ENCODE measurements around the gene RANBP10. TPM values are rescaled to one million over a fixed set of nuclear protein-coding genes. Genes with fewer than 3 reads are reported as not detected.
A peak's percentile ranks its signal among the peaks of the same experiment; 100 is the strongest.

RANBP10 gene
- total and polyA plus RNA-seq, 2 of the 13 experiments (the other 11 are each of a cell fraction or from before 2014, with no cell fraction given) = 9.2 to 22.7 TPM

DNA sequence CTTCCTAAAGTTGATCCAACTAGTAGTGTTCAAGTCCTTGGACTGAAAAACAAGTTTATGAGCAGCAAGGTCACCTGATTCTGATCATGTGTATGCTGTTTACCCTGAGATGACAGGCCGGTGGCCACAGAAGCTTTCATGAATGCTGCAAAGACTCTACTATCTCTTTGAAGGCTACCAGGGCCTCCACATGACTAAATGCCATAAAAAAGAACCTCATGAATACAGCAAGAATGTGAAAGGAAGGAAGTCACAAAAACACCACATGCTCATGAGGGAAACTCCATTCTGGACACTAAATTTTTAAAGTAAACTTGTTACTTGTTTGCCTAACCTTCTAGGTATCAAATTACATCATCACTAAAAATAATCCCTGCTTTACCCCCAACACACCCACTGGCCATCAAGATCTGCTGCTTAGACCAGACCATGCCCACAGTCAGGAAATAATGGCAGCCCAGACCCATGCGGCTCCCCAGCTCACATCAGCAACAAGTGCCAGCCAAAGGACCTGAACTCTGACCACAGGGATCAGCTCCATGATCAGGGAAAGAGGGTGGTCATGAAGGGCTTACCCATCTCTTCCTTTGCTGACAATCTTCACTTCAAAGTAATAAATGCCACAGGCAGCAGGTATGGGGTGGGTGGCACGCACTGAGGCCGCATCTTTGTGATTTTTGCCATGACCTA is 1.4 kb downstream of the RANBP10 start (continued):
- TF ChIP-seq ZNF543 (CRISPR knock-in tag; IDR thresholded peaks at IDR 0.05) = no peak
- TF ChIP-seq, protein P1, sequence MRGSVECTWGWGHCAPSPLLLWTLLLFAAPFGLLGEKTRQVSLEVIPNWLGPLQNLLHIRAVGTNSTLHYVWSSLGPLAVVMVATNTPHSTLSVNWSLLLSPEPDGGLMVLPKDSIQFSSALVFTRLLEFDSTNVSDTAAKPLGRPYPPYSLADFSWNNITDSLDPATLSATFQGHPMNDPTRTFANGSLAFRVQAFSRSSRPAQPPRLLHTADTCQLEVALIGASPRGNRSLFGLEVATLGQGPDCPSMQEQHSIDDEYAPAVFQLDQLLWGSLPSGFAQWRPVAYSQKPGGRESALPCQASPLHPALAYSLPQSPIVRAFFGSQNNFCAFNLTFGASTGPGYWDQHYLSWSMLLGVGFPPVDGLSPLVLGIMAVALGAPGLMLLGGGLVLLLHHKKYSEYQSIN (CRISPR knock-in tag; IDR thresholded peaks at IDR 0.05; ENCODE audit: borderline replicate concordance) = no peak
- no peak for TF ChIP-seq KDM5A (IDR thresholded peaks at IDR 0.05; ENCODE audit: borderline replicate concordance, low read length)
- TF ChIP-seq HOXA3 (CRISPR knock-in tag; IDR thresholded peaks at IDR 0.05) = no peak
- TF ChIP-seq ZNF24 (IDR thresholded peaks at IDR 0.05) = no peak
- TF ChIP-seq, protein P2, sequence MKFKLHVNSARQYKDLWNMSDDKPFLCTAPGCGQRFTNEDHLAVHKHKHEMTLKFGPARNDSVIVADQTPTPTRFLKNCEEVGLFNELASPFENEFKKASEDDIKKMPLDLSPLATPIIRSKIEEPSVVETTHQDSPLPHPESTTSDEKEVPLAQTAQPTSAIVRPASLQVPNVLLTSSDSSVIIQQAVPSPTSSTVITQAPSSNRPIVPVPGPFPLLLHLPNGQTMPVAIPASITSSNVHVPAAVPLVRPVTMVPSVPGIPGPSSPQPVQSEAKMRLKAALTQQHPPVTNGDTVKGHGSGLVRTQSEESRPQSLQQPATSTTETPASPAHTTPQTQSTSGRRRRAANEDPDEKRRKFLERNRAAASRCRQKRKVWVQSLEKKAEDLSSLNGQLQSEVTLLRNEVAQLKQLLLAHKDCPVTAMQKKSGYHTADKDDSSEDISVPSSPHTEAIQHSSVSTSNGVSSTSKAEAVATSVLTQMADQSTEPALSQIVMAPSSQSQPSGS (CRISPR knock-in tag; IDR thresholded peaks at IDR 0.05) = 0 out of 2 replicates have a peak, but pooled peaks have one; percentile 46
- TF ChIP-seq TAF15 (IDR thresholded peaks at IDR 0.05; ENCODE audit: low read depth, low read length, poor library complexity, severe bottlenecking) = no peak
- no peak for TF ChIP-seq YEATS2 (CRISPR knock-in tag; IDR thresholded peaks at IDR 0.05; ENCODE audit: borderline replicate concordance)
- TF ChIP-seq, protein P3, sequence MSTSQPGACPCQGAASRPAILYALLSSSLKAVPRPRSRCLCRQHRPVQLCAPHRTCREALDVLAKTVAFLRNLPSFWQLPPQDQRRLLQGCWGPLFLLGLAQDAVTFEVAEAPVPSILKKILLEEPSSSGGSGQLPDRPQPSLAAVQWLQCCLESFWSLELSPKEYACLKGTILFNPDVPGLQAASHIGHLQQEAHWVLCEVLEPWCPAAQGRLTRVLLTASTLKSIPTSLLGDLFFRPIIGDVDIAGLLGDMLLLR (CRISPR knock-in tag; IDR thresholded peaks at IDR 0.05) = no peak
- TF ChIP-seq SYNCRIP (IDR thresholded peaks at IDR 0.05; ENCODE audit: insufficient read depth, low read depth, low read length) = no peak
- no peak for TF ChIP-seq ZNF607 (CRISPR knock-in tag; IDR thresholded peaks at IDR 0.05; ENCODE audit: borderline replicate concordance)
- TF ChIP-seq, protein P4, sequence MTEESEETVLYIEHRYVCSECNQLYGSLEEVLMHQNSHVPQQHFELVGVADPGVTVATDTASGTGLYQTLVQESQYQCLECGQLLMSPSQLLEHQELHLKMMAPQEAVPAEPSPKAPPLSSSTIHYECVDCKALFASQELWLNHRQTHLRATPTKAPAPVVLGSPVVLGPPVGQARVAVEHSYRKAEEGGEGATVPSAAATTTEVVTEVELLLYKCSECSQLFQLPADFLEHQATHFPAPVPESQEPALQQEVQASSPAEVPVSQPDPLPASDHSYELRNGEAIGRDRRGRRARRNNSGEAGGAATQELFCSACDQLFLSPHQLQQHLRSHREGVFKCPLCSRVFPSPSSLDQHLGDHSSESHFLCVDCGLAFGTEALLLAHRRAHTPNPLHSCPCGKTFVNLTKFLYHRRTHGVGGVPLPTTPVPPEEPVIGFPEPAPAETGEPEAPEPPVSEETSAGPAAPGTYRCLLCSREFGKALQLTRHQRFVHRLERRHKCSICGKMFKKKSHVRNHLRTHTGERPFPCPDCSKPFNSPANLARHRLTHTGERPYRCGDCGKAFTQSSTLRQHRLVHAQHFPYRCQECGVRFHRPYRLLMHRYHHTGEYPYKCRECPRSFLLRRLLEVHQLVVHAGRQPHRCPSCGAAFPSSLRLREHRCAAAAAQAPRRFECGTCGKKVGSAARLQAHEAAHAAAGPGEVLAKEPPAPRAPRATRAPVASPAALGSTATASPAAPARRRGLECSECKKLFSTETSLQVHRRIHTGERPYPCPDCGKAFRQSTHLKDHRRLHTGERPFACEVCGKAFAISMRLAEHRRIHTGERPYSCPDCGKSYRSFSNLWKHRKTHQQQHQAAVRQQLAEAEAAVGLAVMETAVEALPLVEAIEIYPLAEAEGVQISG (CRISPR knock-in tag; IDR thresholded peaks at IDR 0.05) = no peak
- TF ChIP-seq WIZ (CRISPR knock-in tag; IDR thresholded peaks at IDR 0.05) = no peak
- TF ChIP-seq ATF7-NPFF (CRISPR knock-in tag; IDR thresholded peaks at IDR 0.05; ENCODE audit: low read depth) = no peak
- TF ChIP-seq MXD4 (CRISPR knock-in tag; IDR thresholded peaks at IDR 0.05) = no peak

Measured in HepG2 (cell line).